ENCODE results near the gene COBL.

GRCh38 chr7:51011710-51012350 lies 304.8 kb downstream of the COBL start:
- TF ChIP-seq CTCF (IDR thresholded peaks at IDR 0.05) (no peak), POLR2A (IDR thresholded peaks at IDR 0.05) (no peak)

Measured in adrenal gland (tissue), 5 donors.